ENCODE measurements around the gene RCBTB2.

Gene RCBTB2

GRCh38 chr13:48507021-48507420 lies 25.9 kb downstream of the RCBTB2 start:
- no peak overlapping the region for H3K27ac ChIP-seq (ENCODE audit: extremely low read depth, low read depth, low read length)
- ChIA-PET CTCF (interaction anchor here (0.6 kb wide), 2 partner anchors 11 to 45 kb away, joined by 3 to 4 read pairs; no protein-coding TSS in a partner anchor), POLR2A (no interaction called here)
- no peaks in the 10 kb centered on the region for H3K4me1 ChIP-seq (ENCODE audit: control insufficient read depth, insufficient read depth, low read length)
- no peak for TF ChIP-seq ZNF830 (tag by site-specific recombination; IDR thresholded peaks at IDR 0.05; ENCODE audit: low read depth)
- no peak for TF ChIP-seq ZNF555 (tag by site-specific recombination; conservative IDR thresholded peaks at IDR 0.05)
- TF ChIP-seq ZSCAN18 (tag by site-specific recombination; IDR thresholded peaks at IDR 0.05): no peak
- no peak for TF ChIP-seq ZNF768 (tag by site-specific recombination; IDR thresholded peaks at IDR 0.05)
- TF ChIP-seq REPIN1 (tag by site-specific recombination; IDR thresholded peaks at IDR 0.05; ENCODE audit: low read depth): no peak
- TF ChIP-seq ZNF221 (tag by site-specific recombination; IDR thresholded peaks at IDR 0.05; ENCODE audit: borderline replicate concordance): no peak
- TF ChIP-seq ZNF280C (tag by site-specific recombination; IDR thresholded peaks at IDR 0.05): no peak
- TF ChIP-seq ZNF114 (tag by site-specific recombination; IDR thresholded peaks at IDR 0.05): no peak
- TF ChIP-seq GLI4 (tag by site-specific recombination; IDR thresholded peaks at IDR 0.05): no peak
- no peak for TF ChIP-seq ZNF530 (tag by site-specific recombination; IDR thresholded peaks at IDR 0.05; ENCODE audit: low read depth)
- no peak for TF ChIP-seq HOXC10 (CRISPR knock-in tag; IDR thresholded peaks at IDR 0.05)
- TF ChIP-seq ZNF76 (tag by site-specific recombination; IDR thresholded peaks at IDR 0.05; ENCODE audit: borderline replicate concordance, low read depth): no peak
- no peak for TF ChIP-seq ZNF121 (tag by site-specific recombination; IDR thresholded peaks at IDR 0.05)
- no peak for TF ChIP-seq ZNF558 (tag by site-specific recombination; IDR thresholded peaks at IDR 0.05)
- TF ChIP-seq ZXDB (tag by site-specific recombination; IDR thresholded peaks at IDR 0.05): no peak
- no peaks in the 10 kb centered on the region for H3K9me3 ChIP-seq (ENCODE audit: control insufficient read depth, insufficient read depth, low read depth, low read length)
- no peak overlapping the region for H3K4me3 ChIP-seq (ENCODE audit: low read depth, low read length)
- no peaks in the 10 kb centered on the region for H3K36me3 ChIP-seq (ENCODE audit: control insufficient read depth in 2 of 2, insufficient read depth in 1 of 2, low read length in 2 of 2)

GRCh38 chr13:48506092-48506701 lies 26.7 kb downstream of the RCBTB2 start:
- POLR2A ChIA-PET: no interaction called here
- Histone ChIP-seq H3K4me3 (ENCODE audit: low read depth, low read length) (no peak overlapping the region), H3K36me3 (ENCODE audit: control insufficient read depth in 2 of 2, insufficient read depth in 1 of 2, low read length in 2 of 2) (no peaks in the 10 kb centered on the region), H3K27ac (ENCODE audit: extremely low read depth, low read depth, low read length) (no peak overlapping the region), H3K4me1 (ENCODE audit: control insufficient read depth, insufficient read depth, low read length) (no peaks in the 10 kb centered on the region), H3K9me3 (ENCODE audit: control insufficient read depth, insufficient read depth, low read depth, low read length) (no peaks in the 10 kb centered on the region)
- CTCF ChIA-PET: interaction anchor here (0.6 kb wide), 1 partner anchor 44 kb away, joined by 3 read pairs; no protein-coding TSS in a partner anchor
- TF ChIP-seq ZNF624 (tag by site-specific recombination; IDR thresholded peaks at IDR 0.05) (no peak), ZNF211 (tag by site-specific recombination; IDR thresholded peaks at IDR 0.05; ENCODE audit: low read depth) (no peak), ZNF324 (tag by site-specific recombination; IDR thresholded peaks at IDR 0.05) (no peak), KLF1 (tag by site-specific recombination; IDR thresholded peaks at IDR 0.05) (no peak), ZNF404 (tag by site-specific recombination; IDR thresholded peaks at IDR 0.05) (no peak), GLIS2 (tag by site-specific recombination; IDR thresholded peaks at IDR 0.05) (no peak), MYNN (tag by site-specific recombination; IDR thresholded peaks at IDR 0.05; ENCODE audit: borderline replicate concordance) (no peak), ZNF366 (tag by site-specific recombination; conservative IDR thresholded peaks at IDR 0.05) (no peak), PRDM2 (tag by site-specific recombination; IDR thresholded peaks at IDR 0.05; ENCODE audit: borderline replicate concordance) (no peak), ZNF585B (tag by site-specific recombination; IDR thresholded peaks at IDR 0.05) (no peak), ZNF660 (tag by site-specific recombination; IDR thresholded peaks at IDR 0.05) (no peak), EGR2 (tag by site-specific recombination; IDR thresholded peaks at IDR 0.05; ENCODE audit: low read depth) (no peak), KLF7 (tag by site-specific recombination; IDR thresholded peaks at IDR 0.05; ENCODE audit: borderline replicate concordance) (no peak)
